Karpas-422 (cell line): ENCODE results near the gene CORIN. TPM values are rescaled to one million over a fixed set of nuclear protein-coding genes. Genes with fewer than 3 reads are reported as not detected.
"Not testable (repeated sequence)": the region's sequence is repeated elsewhere in the genome, so short reads cannot be mapped to it uniquely, and the experiment has no call there.

Source experiments
- DNase-seq: peaks from one replicate; pipeline ENCODE4 v3.0.0-alpha.2; 2015
- H2AFZ ChIP-seq: fragments of 200-600 bp; sonication (generic); 2 replicates; pipeline ENCODE4 v1.6.1; 2014; ENCODE audit warnings: antibody characterized with exemption, low read length, mixed read lengths
- H3K27ac ChIP-seq: fragments of 200-600 bp; sonication (generic); 2 replicates; pipeline ENCODE4 v1.5.1; 2014; ENCODE audit warnings: mild to moderate bottlenecking, low read length, moderate library complexity
- H3K27me3 ChIP-seq: fragments of 200-600 bp; sonication (generic); 2 replicates; pipeline ENCODE4 v1.6.1; 2014; ENCODE audit warnings: low read length, mixed read lengths
- H3K36me3 ChIP-seq: fragments of 200-600 bp; sonication (generic); 2 replicates; pipeline ENCODE4 v1.6.1; 2014; ENCODE audit warnings: low read length, mixed read lengths; ENCODE audit not compliant: insufficient read depth
- H3K4me1 ChIP-seq: fragments of 200-600 bp; sonication (generic); 2 replicates; pipeline ENCODE4 v1.6.1; 2014; ENCODE audit warnings: mild to moderate bottlenecking, low read length, mixed read lengths
- H3K4me2 ChIP-seq: fragments of 200-600 bp; sonication (generic); 2 replicates; pipeline ENCODE4 v1.6.1; 2014; ENCODE audit warnings: low read length, low read depth, mild to moderate bottlenecking; ENCODE audit not compliant: poor library complexity, severe bottlenecking
- H3K4me3 ChIP-seq: fragments of 200-600 bp; sonication (generic); 2 replicates; pipeline ENCODE4 v1.5.1; 2014; ENCODE audit warnings: mild to moderate bottlenecking, antibody characterized with exemption, low read length, mixed read lengths
- H3K79me2 ChIP-seq: fragments of 200-600 bp; sonication (generic); 2 replicates; pipeline ENCODE4 v1.6.1; 2014; ENCODE audit warnings: mild to moderate bottlenecking, low read length, mixed read lengths
- H3K9ac ChIP-seq: fragments of 200-600 bp; sonication (generic); 2 replicates; pipeline ENCODE4 v1.6.0; 2014; ENCODE audit warnings: low read length
- H3K9me2 ChIP-seq: fragments of 200-600 bp; sonication (generic), shearing (Covaris generic); replicated peaks from 2 replicates; pipeline ENCODE4 v1.6.0; 2014; ENCODE audit warnings: mild to moderate bottlenecking, low read length, moderate library complexity; ENCODE audit not compliant: insufficient read depth
- H3K9me3 ChIP-seq: fragments of 300-700, 200-600 bp; sonication (generic); 2 replicates; pipeline ENCODE4 v1.6.1; 2014; ENCODE audit warnings: low read length, mixed read lengths
- H4K20me1 ChIP-seq: fragments of 200-600 bp; sonication (generic); 2 replicates; pipeline ENCODE4 v1.6.1; 2014; ENCODE audit warnings: mild to moderate bottlenecking, antibody characterized with exemption, low read length, low read depth; ENCODE audit not compliant: insufficient read depth
- total RNA-seq: library from RNA; depleted of rRNA; stranded (reverse); fragments of >200 nt; shearing (Covaris generic); gene quantifications from 2 replicates; pipeline ENCODE4 v1.2.3, GENCODE V29; 2014; ENCODE audit warnings: low replicate concordance

Gene CORIN
- total RNA-seq, 1 experiment from 2014 or later, result 2.8 TPM

DNA sequence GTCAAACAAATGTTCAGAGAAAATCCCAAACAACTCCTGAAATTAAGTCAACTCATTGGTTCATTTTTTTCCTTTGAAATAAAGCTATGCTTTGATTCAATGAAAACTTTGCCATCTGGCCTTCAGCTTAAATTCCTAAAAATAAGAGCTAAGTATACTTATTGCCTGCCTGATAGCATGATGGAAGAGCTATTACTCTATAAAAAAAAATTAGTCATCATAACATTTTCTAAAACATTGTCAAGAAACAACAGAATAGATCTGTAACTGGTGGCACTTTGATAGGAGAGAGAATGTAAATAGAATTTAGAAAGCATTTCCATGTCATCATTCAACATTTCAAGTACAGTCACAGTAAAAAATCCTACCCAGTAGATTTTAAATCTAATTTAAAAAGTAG, 136.6 kb downstream of the CORIN start:
- Histone ChIP-seq H3K79me2 (no peaks in the 10 kb centered on the region), H3K9ac (no peak overlapping the region), H3K27me3 (no peaks in the 10 kb centered on the region), H3K4me1 (peaks cover 12% of the 10 kb centered on the region), H4K20me1 (no peaks in the 10 kb centered on the region), H3K27ac (no peak overlapping the region), H3K4me2 (no peak overlapping the region), H3K9me2 (no peaks in the 10 kb centered on the region), H3K36me3 (no peaks in the 10 kb centered on the region), H2AFZ (no peak overlapping the region), H3K9me3 (no peaks in the 10 kb centered on the region), H3K4me3 (no peak overlapping the region)
- DNase-seq, result no peak

DNA sequence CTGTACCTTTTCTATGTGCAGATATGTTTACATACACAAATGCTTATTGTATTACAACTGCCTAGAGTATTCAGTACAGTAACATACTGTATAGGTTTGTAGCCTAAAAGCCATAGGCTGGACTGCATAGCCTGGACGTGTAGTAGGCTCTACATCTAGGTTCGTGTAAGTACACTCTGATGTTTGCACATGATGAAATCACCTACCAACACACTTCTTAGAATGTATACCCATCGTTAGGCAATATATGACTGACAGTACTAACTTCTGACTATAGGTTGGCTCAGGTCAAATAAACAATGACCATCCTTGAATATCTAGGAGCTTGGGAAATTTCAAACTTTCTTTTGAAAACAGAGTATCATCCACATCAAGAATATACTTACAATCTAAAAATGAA, 139.0 kb downstream of the CORIN start:
- H3K79me2 ChIP-seq, result no peaks in the 10 kb centered on the region
- H3K4me1 ChIP-seq, result no peaks in the 10 kb centered on the region
- no peak overlapping the region for H3K4me2 ChIP-seq
- H3K4me3 ChIP-seq, result no peak overlapping the region
- no peaks in the 10 kb centered on the region for H3K9me3 ChIP-seq
- H3K27ac ChIP-seq, result no peak overlapping the region
- no peak for DNase-seq
- no peaks in the 10 kb centered on the region for H3K9me2 ChIP-seq
- H4K20me1 ChIP-seq, result no peaks in the 10 kb centered on the region
- H2AFZ ChIP-seq, result no peak overlapping the region
- no peaks in the 10 kb centered on the region for H3K27me3 ChIP-seq
- H3K36me3 ChIP-seq, result no peaks in the 10 kb centered on the region
- no peak overlapping the region for H3K9ac ChIP-seq

DNA sequence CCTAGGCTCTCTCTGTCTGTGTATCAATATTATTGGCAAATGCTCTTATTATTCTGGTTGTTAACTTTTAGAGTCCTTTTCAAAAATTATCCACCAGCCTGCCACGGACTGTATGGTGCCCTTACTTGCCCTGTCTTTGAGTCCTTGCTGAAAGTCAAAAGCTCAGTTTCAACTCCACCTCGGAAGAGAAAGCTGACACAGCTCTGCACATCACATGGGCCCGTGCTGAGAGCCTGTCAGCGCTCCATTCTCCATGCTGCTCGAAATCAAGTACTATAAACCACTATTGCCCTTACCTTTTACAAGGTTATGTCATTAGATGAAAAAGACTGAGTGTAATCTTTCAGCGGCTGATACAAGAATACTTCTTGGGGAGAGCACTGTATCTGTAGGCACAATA, 141.0 kb downstream of the CORIN start:
- Histone ChIP-seq H3K9ac (no peak overlapping the region), H3K27me3 (no peaks in the 10 kb centered on the region), H3K9me3 (no peaks in the 10 kb centered on the region), H3K79me2 (no peaks in the 10 kb centered on the region), H3K9me2 (no peaks in the 10 kb centered on the region), H2AFZ (no peak overlapping the region; the same call in 1 of the 2 replicates), H3K4me1 (no peaks in the 10 kb centered on the region), H4K20me1 (no peaks in the 10 kb centered on the region), H3K27ac (no peak overlapping the region), H3K4me3 (no peak overlapping the region), H3K36me3 (no peaks in the 10 kb centered on the region), H3K4me2 (no peak overlapping the region)
- DNase-seq, result no peak

DNA sequence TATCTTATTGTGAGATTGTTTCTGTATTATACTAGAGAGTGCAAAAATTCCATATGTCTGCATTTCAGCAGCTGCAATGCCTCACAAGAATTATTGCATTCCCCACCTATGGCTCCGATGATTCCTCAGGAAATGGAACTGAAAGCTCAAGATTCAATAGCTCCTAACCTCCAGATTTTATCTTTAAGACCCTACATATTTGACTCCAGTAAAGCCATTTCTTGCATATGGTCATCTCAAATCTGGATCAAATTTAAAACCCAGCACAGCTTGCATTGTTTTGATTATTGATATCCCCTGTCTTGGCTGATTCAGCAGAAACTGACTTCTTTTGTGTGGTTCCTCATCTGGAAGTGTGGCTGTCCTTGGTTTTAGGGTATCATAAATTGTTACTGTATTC, 142.6 kb downstream of the CORIN start:
- no peaks in the 10 kb centered on the region for H3K36me3 ChIP-seq
- no peaks in the 10 kb centered on the region for H3K9me2 ChIP-seq
- H3K27me3 ChIP-seq, result no peaks in the 10 kb centered on the region
- H3K4me2 ChIP-seq, result no peak overlapping the region
- H2AFZ ChIP-seq, result no peak overlapping the region
- H3K4me1 ChIP-seq, result no peaks in the 10 kb centered on the region
- H3K4me3 ChIP-seq, result no peak overlapping the region
- no peak overlapping the region for H3K27ac ChIP-seq
- DNase-seq, result no peak
- no peaks in the 10 kb centered on the region for H3K79me2 ChIP-seq
- H3K9me3 ChIP-seq, result no peaks in the 10 kb centered on the region
- H3K9ac ChIP-seq, result no peak overlapping the region
- H4K20me1 ChIP-seq, result no peaks in the 10 kb centered on the region

DNA sequence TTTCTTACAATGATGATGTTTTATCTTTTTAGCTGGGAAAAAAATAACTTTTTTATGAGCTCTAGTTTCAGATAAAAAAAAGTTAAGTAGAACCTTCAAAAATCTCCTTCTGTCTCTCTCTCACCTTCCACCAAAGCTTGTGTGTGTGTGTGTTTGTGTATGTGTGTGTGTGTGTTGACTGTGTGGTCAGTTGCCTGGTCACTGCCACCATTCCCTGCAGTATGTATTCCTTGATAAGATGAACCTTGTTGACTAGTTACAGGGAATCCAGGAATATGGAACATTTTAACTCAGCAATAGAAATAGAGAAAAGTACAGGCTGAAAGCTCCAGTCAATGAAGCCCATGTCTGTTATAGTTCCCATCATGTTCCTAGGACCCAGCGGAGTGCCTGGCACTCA, 143.5 kb downstream of the CORIN start:
- no peaks in the 10 kb centered on the region for H3K9me3 ChIP-seq
- no peaks in the 10 kb centered on the region for H3K79me2 ChIP-seq
- no peaks in the 10 kb centered on the region for H4K20me1 ChIP-seq
- no peaks in the 10 kb centered on the region for H3K4me1 ChIP-seq
- H2AFZ ChIP-seq, result no peak overlapping the region
- no peak overlapping the region for H3K4me2 ChIP-seq
- H3K27ac ChIP-seq, result no peak overlapping the region
- no peak overlapping the region for H3K9ac ChIP-seq
- H3K27me3 ChIP-seq, result no peaks in the 10 kb centered on the region
- no peak overlapping the region for H3K4me3 ChIP-seq
- H3K9me2 ChIP-seq, result no peaks in the 10 kb centered on the region
- H3K36me3 ChIP-seq, result no peaks in the 10 kb centered on the region
- no peak for DNase-seq

DNA sequence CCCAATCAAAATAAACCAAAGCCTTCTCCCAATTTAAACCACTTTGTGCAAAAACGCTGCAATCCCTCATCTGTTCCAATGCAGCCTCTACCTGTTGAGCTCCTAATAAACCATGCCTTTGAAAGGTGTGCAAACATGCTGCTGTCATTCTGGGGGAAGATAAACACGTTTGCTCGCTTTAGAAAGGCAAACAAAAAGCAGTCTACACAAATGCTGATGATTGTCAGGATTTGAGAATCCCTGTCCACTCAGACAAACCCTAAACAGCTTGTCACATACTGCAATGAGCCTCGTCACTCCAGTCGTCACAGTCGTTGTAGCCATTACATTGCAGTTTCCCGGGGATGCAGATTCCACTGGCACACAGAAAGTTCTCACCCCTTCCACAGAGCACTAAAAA, 145.2 kb downstream of the CORIN start:
- Histone ChIP-seq H3K9me3 (no peaks in the 10 kb centered on the region), H3K27me3 (no peaks in the 10 kb centered on the region)

DNA sequence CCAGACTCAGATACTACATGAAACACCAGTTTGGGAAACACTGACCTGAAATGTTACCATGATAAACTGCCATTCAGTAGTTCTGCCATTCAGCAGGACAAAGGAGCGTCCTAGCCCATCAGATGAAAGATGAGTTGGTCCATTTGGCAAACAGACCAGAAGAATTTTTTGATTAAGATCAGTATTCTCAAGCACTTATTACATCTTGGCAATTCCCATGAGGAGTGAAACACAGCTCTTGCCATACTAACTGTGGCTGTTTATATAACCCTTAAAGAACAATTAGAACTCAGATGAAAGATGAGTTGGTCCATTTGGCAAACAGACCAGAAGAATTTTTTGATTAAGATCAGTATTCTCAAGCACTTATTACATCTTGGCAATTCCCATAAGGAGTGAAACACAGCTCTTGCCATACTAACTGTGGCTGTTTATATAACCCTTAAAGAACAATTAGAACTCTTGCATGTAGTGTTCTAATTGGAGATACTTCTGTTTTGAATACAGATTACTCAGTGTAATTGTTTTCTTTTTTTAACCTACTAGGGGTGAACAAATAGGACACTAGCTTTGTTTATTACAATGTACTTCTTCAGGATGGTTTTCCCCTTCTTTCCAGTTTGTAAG, 146.0 kb downstream of the CORIN start:
- not testable (repeated sequence) for H3K4me2 ChIP-seq, H2AFZ ChIP-seq, H3K9me2 ChIP-seq, H3K9ac ChIP-seq, H3K27ac ChIP-seq, H3K4me1 ChIP-seq, H3K79me2 ChIP-seq, H3K36me3 ChIP-seq, H4K20me1 ChIP-seq, DNase-seq, H3K9me3 ChIP-seq, H3K4me3 ChIP-seq, H3K27me3 ChIP-seq

More for the DNA sequence above, 145.2 kb downstream of the CORIN start:
- H3K9me2 ChIP-seq, result no peaks in the 10 kb centered on the region
- no peak overlapping the region for H3K27ac ChIP-seq
- H3K4me2 ChIP-seq, result no peak overlapping the region
- H3K79me2 ChIP-seq, result no peaks in the 10 kb centered on the region
- H4K20me1 ChIP-seq, result no peaks in the 10 kb centered on the region
- no peak overlapping the region for H2AFZ ChIP-seq
- no peak overlapping the region for H3K4me3 ChIP-seq
- H3K9ac ChIP-seq, result no peak overlapping the region
- H3K36me3 ChIP-seq, result no peaks in the 10 kb centered on the region
- no peak for DNase-seq
- H3K4me1 ChIP-seq, result no peaks in the 10 kb centered on the region

DNA sequence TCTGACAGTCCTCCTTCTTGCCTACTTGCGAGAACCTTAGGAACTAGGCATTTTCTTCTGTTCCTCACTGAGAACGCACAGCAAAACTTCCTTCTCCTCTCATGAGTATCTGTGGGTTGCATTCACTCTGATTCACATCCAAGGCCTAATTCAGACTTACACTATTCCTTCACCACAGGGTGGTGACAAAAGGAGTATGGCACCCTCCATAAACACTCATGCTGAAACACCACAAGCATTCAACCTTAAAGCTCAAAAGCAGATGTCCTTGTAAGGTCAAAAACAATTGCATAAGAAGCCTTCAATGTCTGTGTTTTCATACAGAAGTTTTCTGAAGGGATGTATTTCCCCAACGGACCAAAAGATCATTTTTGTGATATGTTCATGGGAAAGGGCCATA, 147.3 kb downstream of the CORIN start:
- no peak overlapping the region for H2AFZ ChIP-seq
- H3K27me3 ChIP-seq, result no peaks in the 10 kb centered on the region
- no peaks in the 10 kb centered on the region for H3K36me3 ChIP-seq
- H3K9me2 ChIP-seq, result no peaks in the 10 kb centered on the region
- H3K4me2 ChIP-seq, result no peak overlapping the region
- H3K27ac ChIP-seq, result no peak overlapping the region
- DNase-seq, result no peak
- H3K9ac ChIP-seq, result no peak overlapping the region
- no peak overlapping the region for H3K4me3 ChIP-seq
- H4K20me1 ChIP-seq, result no peaks in the 10 kb centered on the region
- H3K9me3 ChIP-seq, result no peaks in the 10 kb centered on the region
- H3K4me1 ChIP-seq, result no peaks in the 10 kb centered on the region
- H3K79me2 ChIP-seq, result no peaks in the 10 kb centered on the region
